NCI-H510A (cell line): ENCODE data around the gene PIK3CA.
"Not testable (repeated sequence)": the region's sequence is repeated elsewhere in the genome, so short reads cannot be mapped to it uniquely, and the experiment has no call there.

Experiments
- DNase-seq: peaks from one replicate; lab custom pipeline; 2025; lab: John Stamatoyannopoulos, UW

PIK3CA gene

GRCh38 chr3:179265092-179265491 is 116.9 kb downstream of the PIK3CA start:
- no peak for DNase-seq

- DNase-seq: no peak
Observed at GRCh38 chr3:179265875-179266274, 117.7 kb downstream of the PIK3CA start.

GRCh38 chr3:179266701-179267211 is 118.6 kb downstream of the PIK3CA start:
- DNase-seq: no peak

GRCh38 chr3:179268400-179269051 is 120.4 kb downstream of the PIK3CA start:
- no peak for DNase-seq

- no peak for DNase-seq
Observed at GRCh38 chr3:179269152-179269707, 121.1 kb downstream of the PIK3CA start.

DNA sequence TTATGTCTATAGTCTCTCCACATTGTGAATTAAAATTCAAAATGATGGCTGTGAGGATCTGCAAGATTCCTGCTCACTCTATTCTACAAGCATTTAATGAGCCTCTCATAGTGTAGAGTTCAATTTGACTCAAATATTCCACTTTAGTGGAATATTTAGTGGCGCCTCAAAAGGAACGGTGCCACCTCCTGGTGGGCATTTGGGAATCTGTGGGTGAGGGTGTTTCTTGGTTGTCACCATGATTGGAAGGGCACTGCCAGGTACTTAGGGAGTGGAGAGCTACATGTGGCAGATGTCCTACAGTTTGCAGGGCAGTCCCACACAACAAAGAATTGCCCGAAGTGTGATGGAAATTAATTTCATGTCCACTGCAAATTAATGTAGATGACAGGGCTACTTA is 124.2 kb downstream of the PIK3CA start:
- DNase-seq: no peak

DNA sequence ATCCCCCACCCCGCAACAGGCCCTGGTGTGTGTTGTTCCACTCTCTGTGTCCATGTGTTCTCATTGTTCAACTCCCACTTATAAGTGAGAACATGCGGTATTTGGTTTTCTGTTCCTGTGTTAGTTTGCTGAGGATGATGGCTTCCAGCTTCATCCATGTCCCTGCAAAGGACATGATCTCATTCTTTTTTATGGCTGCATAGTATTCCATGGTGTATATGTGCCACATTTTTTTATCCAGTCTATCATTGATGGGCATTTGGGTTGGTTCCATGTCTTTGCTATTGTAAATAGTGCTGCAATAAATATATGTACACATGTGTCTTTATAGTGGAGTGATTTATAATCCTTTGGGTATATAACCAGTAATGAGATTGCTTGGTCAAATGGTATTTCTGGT is 126.3 kb downstream of the PIK3CA start:
- not testable (repeated sequence) for DNase-seq

GRCh38 chr3:179276001-179276400 is 127.8 kb downstream of the PIK3CA start:
- no peak for DNase-seq

GRCh38 chr3:179276743-179277142 is 128.6 kb downstream of the PIK3CA start:
- no peak for DNase-seq

DNA sequence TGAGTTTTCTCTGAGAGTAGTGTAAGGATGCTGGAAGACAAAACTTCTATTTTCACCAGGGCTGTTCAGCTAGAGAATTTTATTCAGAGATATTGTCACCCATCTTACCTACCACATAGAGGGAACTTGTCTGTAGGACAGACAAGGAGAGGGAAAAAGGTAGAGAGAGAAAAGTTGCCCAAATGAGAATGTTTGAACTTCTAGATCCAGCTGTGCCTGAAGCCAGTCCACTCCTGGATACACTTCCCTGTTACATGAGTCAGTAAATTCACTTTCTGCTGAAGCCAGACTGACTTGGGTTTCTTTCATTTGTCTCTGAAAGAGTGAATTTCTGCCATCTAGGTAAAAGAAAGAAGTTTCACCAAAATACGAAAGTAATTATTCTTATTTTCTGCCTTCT is 130.0 kb downstream of the PIK3CA start:
- DNase-seq: no peak

DNA sequence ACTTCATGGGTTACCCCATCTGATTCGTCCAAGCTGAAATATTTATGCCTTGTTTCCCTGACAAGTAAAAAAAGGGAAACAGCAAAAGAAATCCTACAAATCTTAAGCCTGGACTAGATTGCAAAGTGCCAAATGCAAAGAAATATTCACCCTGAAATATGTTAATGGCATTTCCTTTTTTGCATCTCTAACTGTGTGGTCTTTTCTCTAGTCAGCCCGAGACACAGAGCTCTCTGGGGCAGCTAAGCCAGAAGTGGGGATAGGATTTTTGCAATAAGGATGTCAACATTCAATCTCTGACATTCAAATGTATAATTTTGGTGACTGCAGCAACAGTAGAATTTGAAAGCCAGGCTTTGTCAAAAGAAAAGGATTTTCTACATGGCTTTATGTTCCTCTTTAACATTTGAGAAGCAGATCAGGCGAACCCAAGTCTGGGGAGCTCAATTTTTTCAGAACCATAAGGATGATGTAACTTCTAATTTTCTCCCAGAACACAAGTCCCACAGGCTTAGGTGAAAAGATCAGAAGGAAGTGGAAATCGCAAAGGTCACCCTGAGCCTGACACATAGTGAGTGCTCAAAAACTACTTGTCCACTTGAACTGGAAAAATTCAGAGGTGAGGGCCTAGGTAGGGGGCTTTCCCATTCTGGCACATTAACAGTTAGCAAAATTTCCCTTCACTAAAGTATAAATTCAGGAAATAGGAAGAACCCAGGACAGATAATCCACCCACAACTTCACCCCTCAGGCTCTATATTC is 131.0 kb downstream of the PIK3CA start:
- DNase-seq: no peak

- no peak for DNase-seq
Observed at GRCh38 chr3:179279837-179280236, 131.7 kb downstream of the PIK3CA start.

DNA sequence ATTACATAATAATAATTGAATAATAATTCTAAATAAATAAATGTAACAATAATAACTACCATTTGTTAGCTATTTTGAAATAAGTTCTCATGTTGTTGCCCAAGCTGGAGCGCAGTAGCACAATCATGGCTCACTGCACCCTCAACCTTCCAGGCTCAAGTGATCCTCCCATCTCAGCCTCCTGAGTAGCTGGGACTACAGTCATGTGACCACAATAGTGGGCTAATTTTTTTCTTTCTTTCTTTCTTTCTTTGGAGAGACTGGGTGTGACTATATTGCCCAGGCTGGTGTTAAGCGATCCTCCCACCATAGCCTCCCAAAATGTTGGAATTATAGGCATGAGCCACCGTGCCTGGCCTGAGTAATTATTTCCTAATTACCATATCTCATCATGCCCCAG is 133.7 kb downstream of the PIK3CA start:
- DNase-seq: no peak

DNA sequence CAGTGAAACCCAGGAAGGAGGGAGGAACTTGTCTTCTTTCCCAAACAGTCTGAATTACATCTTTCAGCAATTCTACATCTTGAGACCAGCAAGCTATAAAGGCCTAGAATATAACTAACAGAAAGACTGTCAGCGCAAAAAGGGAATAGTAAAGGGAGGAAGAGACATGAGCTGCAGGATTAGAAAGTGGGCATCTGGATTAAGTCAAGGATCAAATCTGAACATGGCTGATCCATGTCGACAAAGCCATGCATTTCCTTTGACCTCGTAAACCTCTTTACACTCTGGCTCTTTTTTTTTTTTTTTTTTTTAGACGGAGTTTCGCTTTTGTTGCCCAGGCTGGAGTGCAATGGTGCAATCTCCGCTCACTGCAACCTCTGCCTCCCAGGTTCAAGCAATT is 138.2 kb downstream of the PIK3CA start:
- DNase-seq: no peak

- no peak for DNase-seq
Observed at GRCh38 chr3:179288845-179289244, 140.7 kb downstream of the PIK3CA start.

- DNase-seq: no peak
Observed at GRCh38 chr3:179289295-179289694, 141.1 kb downstream of the PIK3CA start.
